ENCODE measurements around the gene AMOTL1. TPM values are rescaled to one million over a fixed set of nuclear protein-coding genes. Genes with fewer than 3 reads are reported as not detected.
"Not testable (repeated sequence)": the region's sequence is repeated elsewhere in the genome, so short reads cannot be mapped to it uniquely, and the experiment has no call there.

The AMOTL1 gene
- total RNA-seq, 1 experiment from 2014 or later: 18.0 TPM

GRCh38 chr11:94883878-94884277 lies 115.7 kb downstream of the AMOTL1 start:
- Histone ChIP-seq H3K36me3 (replicated peaks; ENCODE audit: control insufficient read depth, insufficient read depth, low read length) (no peaks in the 10 kb centered on the region), H3K4me3 (ENCODE audit: insufficient read depth, low read depth, low read length) (no peak overlapping the region), H3K27me3 (ENCODE audit: control insufficient read depth, insufficient read depth, low read length) (no peaks in the 10 kb centered on the region)
- DNase-seq: no peak

- no peak for DNase-seq
- H3K36me3 ChIP-seq (replicated peaks; ENCODE audit: control insufficient read depth, insufficient read depth, low read length): no peaks in the 10 kb centered on the region
Measured at GRCh38 chr11:94884376-94884775, 116.2 kb downstream of the AMOTL1 start.

GRCh38 chr11:94885133-94885532 lies 117.0 kb downstream of the AMOTL1 start:
- no peaks in the 10 kb centered on the region for H3K27me3 ChIP-seq (ENCODE audit: control insufficient read depth, insufficient read depth, low read length)
- DNase-seq: no peak
- no peaks in the 10 kb centered on the region for H3K36me3 ChIP-seq (replicated peaks; ENCODE audit: control insufficient read depth, insufficient read depth, low read length)
- no peak overlapping the region for H3K4me3 ChIP-seq (ENCODE audit: insufficient read depth, low read depth, low read length)

More at GRCh38 chr11:94884376-94884775, 116.2 kb downstream of the AMOTL1 start:
- no peaks in the 10 kb centered on the region for H3K27me3 ChIP-seq (ENCODE audit: control insufficient read depth, insufficient read depth, low read length)
- no peak overlapping the region for H3K4me3 ChIP-seq (ENCODE audit: insufficient read depth, low read depth, low read length)

- Histone ChIP-seq H3K36me3 (replicated peaks; ENCODE audit: control insufficient read depth, insufficient read depth, low read length) (no peaks in the 10 kb centered on the region), H3K27me3 (ENCODE audit: control insufficient read depth, insufficient read depth, low read length) (no peaks in the 10 kb centered on the region)
- DNase-seq: no peak
Measured at GRCh38 chr11:94885581-94885980, 117.4 kb downstream of the AMOTL1 start.

GRCh38 chr11:94888204-94888603 lies 120.0 kb downstream of the AMOTL1 start:
- no peak for DNase-seq
- no peak overlapping the region for H3K4me3 ChIP-seq (ENCODE audit: insufficient read depth, low read depth, low read length)
- H3K36me3 ChIP-seq (replicated peaks; ENCODE audit: control insufficient read depth, insufficient read depth, low read length): no peaks in the 10 kb centered on the region
- H3K27me3 ChIP-seq (ENCODE audit: control insufficient read depth, insufficient read depth, low read length): no peaks in the 10 kb centered on the region

More at GRCh38 chr11:94885581-94885980, 117.4 kb downstream of the AMOTL1 start:
- no peak overlapping the region for H3K4me3 ChIP-seq (ENCODE audit: insufficient read depth, low read depth, low read length)

GRCh38 chr11:94895451-94895850 lies 127.3 kb downstream of the AMOTL1 start:
- no peak for DNase-seq
- no peak overlapping the region for H3K4me3 ChIP-seq (ENCODE audit: insufficient read depth, low read depth, low read length)
- no peaks in the 10 kb centered on the region for H3K27me3 ChIP-seq (ENCODE audit: control insufficient read depth, insufficient read depth, low read length)
- H3K36me3 ChIP-seq (replicated peaks; ENCODE audit: control insufficient read depth, insufficient read depth, low read length): no peaks in the 10 kb centered on the region

- Histone ChIP-seq H3K36me3 (replicated peaks; ENCODE audit: control insufficient read depth, insufficient read depth, low read length) (no peaks in the 10 kb centered on the region), H3K4me3 (ENCODE audit: insufficient read depth, low read depth, low read length) (no peak overlapping the region), H3K27me3 (ENCODE audit: control insufficient read depth, insufficient read depth, low read length) (no peaks in the 10 kb centered on the region)
- no peak for DNase-seq
Measured at GRCh38 chr11:94895971-94896370, 127.8 kb downstream of the AMOTL1 start.

- no peak overlapping the region for H3K4me3 ChIP-seq (ENCODE audit: insufficient read depth, low read depth, low read length)
- no peaks in the 10 kb centered on the region for H3K27me3 ChIP-seq (ENCODE audit: control insufficient read depth, insufficient read depth, low read length)
- H3K36me3 ChIP-seq (replicated peaks; ENCODE audit: control insufficient read depth, insufficient read depth, low read length): no peaks in the 10 kb centered on the region
- peak; percentile 44 for DNase-seq
Measured at GRCh38 chr11:94897330-94897768, 129.2 kb downstream of the AMOTL1 start.

- H3K4me3 ChIP-seq (ENCODE audit: insufficient read depth, low read depth, low read length): no peak overlapping the region
- H3K36me3 ChIP-seq (replicated peaks; ENCODE audit: control insufficient read depth, insufficient read depth, low read length): no peaks in the 10 kb centered on the region
- no peak for DNase-seq
- H3K27me3 ChIP-seq (ENCODE audit: control insufficient read depth, insufficient read depth, low read length): no peaks in the 10 kb centered on the region
Measured at GRCh38 chr11:94907226-94907625, 139.1 kb downstream of the AMOTL1 start.

GRCh38 chr11:94909371-94909820 lies 141.2 kb downstream of the AMOTL1 start:
- Histone ChIP-seq H3K36me3 (replicated peaks; ENCODE audit: control insufficient read depth, insufficient read depth, low read length) (no peaks in the 10 kb centered on the region), H3K4me3 (ENCODE audit: insufficient read depth, low read depth, low read length) (no peak overlapping the region), H3K27me3 (ENCODE audit: control insufficient read depth, insufficient read depth, low read length) (no peaks in the 10 kb centered on the region)
- DNase-seq: no peak

GRCh38 chr11:94910270-94910669 lies 142.1 kb downstream of the AMOTL1 start:
- DNase-seq: no peak
- H3K27me3 ChIP-seq (ENCODE audit: control insufficient read depth, insufficient read depth, low read length): no peaks in the 10 kb centered on the region
- H3K36me3 ChIP-seq (replicated peaks; ENCODE audit: control insufficient read depth, insufficient read depth, low read length): no peaks in the 10 kb centered on the region
- no peak overlapping the region for H3K4me3 ChIP-seq (ENCODE audit: insufficient read depth, low read depth, low read length)

- DNase-seq: no peak
- no peak overlapping the region for H3K4me3 ChIP-seq (ENCODE audit: insufficient read depth, low read depth, low read length)
- no peaks in the 10 kb centered on the region for H3K36me3 ChIP-seq (replicated peaks; ENCODE audit: control insufficient read depth, insufficient read depth, low read length)
- H3K27me3 ChIP-seq (ENCODE audit: control insufficient read depth, insufficient read depth, low read length): no peaks in the 10 kb centered on the region
Measured at GRCh38 chr11:94910779-94911178, 142.6 kb downstream of the AMOTL1 start.

- DNase-seq: no peak
- no peaks in the 10 kb centered on the region for H3K27me3 ChIP-seq (ENCODE audit: control insufficient read depth, insufficient read depth, low read length)
- no peaks in the 10 kb centered on the region for H3K36me3 ChIP-seq (replicated peaks; ENCODE audit: control insufficient read depth, insufficient read depth, low read length)
- no peak overlapping the region for H3K4me3 ChIP-seq (ENCODE audit: insufficient read depth, low read depth, low read length)
Measured at GRCh38 chr11:94912806-94913205, 144.7 kb downstream of the AMOTL1 start.

GRCh38 chr11:94913718-94914394 lies 145.7 kb downstream of the AMOTL1 start:
- H3K4me3 ChIP-seq (ENCODE audit: insufficient read depth, low read depth, low read length); H3K27me3 ChIP-seq (ENCODE audit: control insufficient read depth, insufficient read depth, low read length); DNase-seq; H3K36me3 ChIP-seq (replicated peaks; ENCODE audit: control insufficient read depth, insufficient read depth, low read length): not testable (repeated sequence)

- no peak for DNase-seq
- no peaks in the 10 kb centered on the region; the same call in 1 of the 2 replicates for H3K27me3 ChIP-seq (ENCODE audit: control insufficient read depth, insufficient read depth, low read length)
- H3K36me3 ChIP-seq (replicated peaks; ENCODE audit: control insufficient read depth, insufficient read depth, low read length): no peaks in the 10 kb centered on the region
- no peak overlapping the region for H3K4me3 ChIP-seq (ENCODE audit: insufficient read depth, low read depth, low read length)
Measured at GRCh38 chr11:94920311-94920710, 152.2 kb downstream of the AMOTL1 start.

Measured in H7 (cell line).